HG03457 (cell line): Measurements from ENCODE around the gene ANKS1A.

Experiments
- ATAC-seq: cut with Tn5 transposase; IDR thresholded peaks from one replicate; pipeline ENCODE4 v1.9.1; 2021; ENCODE audit warnings: moderate number of reproducible peaks; ENCODE audit not compliant: unreplicated experiment

The ANKS1A gene

GRCh38 chr6:35049900-35050756 is 161.1 kb downstream of the ANKS1A start:
- ATAC-seq = no peak

- ATAC-seq = no peak
These were observed 161.8 kb downstream of the ANKS1A start for GRCh38 chr6:35050757-35051330.

GRCh38 chr6:35051396-35051795 is 162.3 kb downstream of the ANKS1A start:
- ATAC-seq = no peak

- ATAC-seq = no peak
These were observed 163.0 kb downstream of the ANKS1A start for GRCh38 chr6:35051997-35052583.

- ATAC-seq = no peak
These were observed 163.9 kb downstream of the ANKS1A start for GRCh38 chr6:35052694-35053565.

GRCh38 chr6:35053701-35054100 is 164.6 kb downstream of the ANKS1A start:
- no peak for ATAC-seq

GRCh38 chr6:35054106-35054742 is 165.2 kb downstream of the ANKS1A start:
- no peak for ATAC-seq

GRCh38 chr6:35054743-35055130 is 165.7 kb downstream of the ANKS1A start:
- ATAC-seq = no peak

GRCh38 chr6:35055891-35056290 is 166.8 kb downstream of the ANKS1A start:
- no peak for ATAC-seq

- ATAC-seq = no peak
These were observed 167.9 kb downstream of the ANKS1A start for GRCh38 chr6:35056952-35057351.

- ATAC-seq = no peak
These were observed 168.6 kb downstream of the ANKS1A start for GRCh38 chr6:35057449-35058357.

- ATAC-seq = no peak
These were observed 169.3 kb downstream of the ANKS1A start for GRCh38 chr6:35058358-35058675.

- no peak for ATAC-seq
These were observed 169.9 kb downstream of the ANKS1A start for GRCh38 chr6:35058865-35059522.

GRCh38 chr6:35059596-35060345 is 170.7 kb downstream of the ANKS1A start:
- no peak for ATAC-seq

GRCh38 chr6:35061102-35061615 is 172.1 kb downstream of the ANKS1A start:
- no peak for ATAC-seq

GRCh38 chr6:35061651-35062410 is 172.8 kb downstream of the ANKS1A start:
- ATAC-seq = no peak

GRCh38 chr6:35062676-35063574 is 173.9 kb downstream of the ANKS1A start:
- ATAC-seq = no peak
